Renal cortical epithelial cell (primary cell): Measurements from ENCODE around the gene IFNG. TPM values are rescaled to one million over a fixed set of nuclear protein-coding genes. Genes with fewer than 3 reads are reported as not detected.

Experiments
- DNase-seq: peaks from one replicate; pipeline ENCODE4 v3.0.0-alpha.2; 2011; ENCODE audit warnings: low read depth
- total RNA-seq: library from RNA; depleted of rRNA; stranded (reverse); fragments of >200 nt; gene quantifications from 2 replicates; pipeline ENCODE4 v1.2.3, GENCODE V29; 2014

IFNG gene
- total RNA-seq, 1 donor from 2014 or later = not detected

GRCh38 chr12:68115281-68115680, 44.3 kb downstream of the IFNG start:
- DNase-seq = no peak

GRCh38 chr12:68114606-68115005, 44.9 kb downstream of the IFNG start:
- no peak for DNase-seq

GRCh38 chr12:68113644-68114043, 45.9 kb downstream of the IFNG start:
- no peak for DNase-seq

GRCh38 chr12:68111995-68112394, 47.5 kb downstream of the IFNG start:
- DNase-seq = no peak

- no peak for DNase-seq
These were observed 49.9 kb downstream of the IFNG start for GRCh38 chr12:68109444-68110217.

GRCh38 chr12:68109001-68109400, 50.5 kb downstream of the IFNG start:
- no peak for DNase-seq

GRCh38 chr12:68106660-68107059, 52.9 kb downstream of the IFNG start:
- no peak for DNase-seq

- DNase-seq = peak; percentile 80
These were observed 53.4 kb downstream of the IFNG start for GRCh38 chr12:68106160-68106559.

Other genes starting within 250 kb of the IFNG start
- not detected in 2 replicates for gene IFNG-AS1, start 170.3 kb downstream of the IFNG start, total RNA-seq
- gene IL26, start 66.1 kb upstream of the IFNG start, total RNA-seq = not detected in 2 replicates
- gene IL22, start 93.9 kb upstream of the IFNG start, total RNA-seq = not detected in 2 replicates
- 6.4 and 9.2 TPM in 2 replicates for gene MDM1, start 172.6 kb upstream of the IFNG start, total RNA-seq